Hepatocyte (in vitro differentiated cells): ENCODE measurements around the gene EDEM1. TPM values are rescaled to one million over a fixed set of nuclear protein-coding genes. Genes with fewer than 3 reads are reported as not detected.

Experiments used
- DNase-seq: peaks from one replicate; pipeline ENCODE4 v3.0.0-alpha.2; 2016; ENCODE audit warnings: low spot score
- H2AFZ ChIP-seq: fragments of 200-600 bp; sonication (generic); 2 replicates; pipeline ENCODE4 v1.6.0; 2016; ENCODE audit warnings: antibody characterized with exemption, mild to moderate bottlenecking
- H3K27ac ChIP-seq: fragments of 200-600 bp; sonication (generic); 2 replicates; pipeline ENCODE4 v1.5.1; 2016; ENCODE audit warnings: mild to moderate bottlenecking
- H3K27me3 ChIP-seq: fragments of 200-600 bp; sonication (generic); 2 replicates; pipeline ENCODE4 v1.6.1; 2016
- H3K36me3 ChIP-seq: fragments of 200-600 bp; sonication (generic); replicated peaks from 2 replicates; pipeline ENCODE4 v1.5.1; 2016; ENCODE audit warnings: low read depth; ENCODE audit not compliant: insufficient read depth
- H3K4me1 ChIP-seq: fragments of 200-600 bp; sonication (generic); 2 replicates; pipeline ENCODE4 v1.5.1; 2016; ENCODE audit warnings: mild to moderate bottlenecking, moderate library complexity; ENCODE audit not compliant: insufficient read depth
- H3K4me2 ChIP-seq: fragments of 200-600 bp; sonication (generic); 2 replicates; pipeline ENCODE4 v1.6.0; 2016
- H3K4me3 ChIP-seq: fragments of 200-600 bp; sonication (generic); 2 replicates; pipeline ENCODE4 v1.5.1; 2016; ENCODE audit warnings: mild to moderate bottlenecking
- H3K79me2 ChIP-seq: fragments of 200-600 bp; sonication (generic); 2 replicates; pipeline ENCODE4 v1.6.0; 2017; ENCODE audit warnings: mild to moderate bottlenecking
- H3K9me2 ChIP-seq: fragments of 200-600 bp; sonication (generic); replicated peaks from 2 replicates; pipeline ENCODE4 v1.6.0; 2017; ENCODE audit warnings: mild to moderate bottlenecking; ENCODE audit not compliant: insufficient read depth
- H3K9me3 ChIP-seq: fragments of 200-600 bp; sonication (generic); 2 replicates; pipeline ENCODE4 v1.5.1; 2016; ENCODE audit warnings: low read depth, mild to moderate bottlenecking
- H4K20me1 ChIP-seq: fragments of 200-600 bp; sonication (generic); 2 replicates; pipeline ENCODE4 v1.6.0; 2016; ENCODE audit warnings: mild to moderate bottlenecking; ENCODE audit not compliant: insufficient read depth, poor library complexity, severe bottlenecking
- CTCF ChIP-seq: fragments of 200-600 bp; sonication (generic); IDR thresholded peaks from 2 replicates; pipeline ENCODE4 v1.5.1; 2016; ENCODE audit warnings: antibody characterized with exemption, mild to moderate bottlenecking; ENCODE audit not compliant: poor library complexity
- EZH2 ChIP-seq: fragments of 200-600 bp; sonication (generic); IDR thresholded peaks from 2 replicates; pipeline ENCODE4 v1.6.1; 2016; ENCODE audit warnings: antibody characterized with exemption, mild to moderate bottlenecking, borderline replicate concordance
- EZH2phosphoT487 ChIP-seq: fragments of 200-600 bp; sonication (generic); IDR thresholded peaks from one replicate; pipeline ENCODE4 v1.6.1; 2018; ENCODE audit warnings: antibody characterized with exemption, mild to moderate bottlenecking, low read depth, moderate library complexity; ENCODE audit not compliant: unreplicated experiment, severe bottlenecking
- WGBS: methylation state at CpG from one replicate; pipeline ENCODE4 v1.1.6; 2016; ENCODE audit warnings: low lambda C conversion rate; ENCODE audit errors: missing lambda C conversion rate; 5-methylcytosine and 5-hydroxymethylcytosine counted together
- polyA plus RNA-seq: library from polyadenylated mRNA; unstranded; fragments of >200 nt; fragmentation: Nextera tagmentation; extraction: Ambion mirVana; gene quantifications from 2 replicates; pipeline ENCODE4 v1.2.1, GENCODE V29; 2016
- total RNA-seq: library from RNA; depleted of rRNA; stranded (reverse); fragments of >200 nt; gene quantifications from 2 replicates; pipeline ENCODE4 v1.2.3, GENCODE V29; 2014

EDEM1 gene
- total and polyA plus RNA-seq, 2 experiments from 2014 or later: 18.5 to 58.3 TPM

DNA sequence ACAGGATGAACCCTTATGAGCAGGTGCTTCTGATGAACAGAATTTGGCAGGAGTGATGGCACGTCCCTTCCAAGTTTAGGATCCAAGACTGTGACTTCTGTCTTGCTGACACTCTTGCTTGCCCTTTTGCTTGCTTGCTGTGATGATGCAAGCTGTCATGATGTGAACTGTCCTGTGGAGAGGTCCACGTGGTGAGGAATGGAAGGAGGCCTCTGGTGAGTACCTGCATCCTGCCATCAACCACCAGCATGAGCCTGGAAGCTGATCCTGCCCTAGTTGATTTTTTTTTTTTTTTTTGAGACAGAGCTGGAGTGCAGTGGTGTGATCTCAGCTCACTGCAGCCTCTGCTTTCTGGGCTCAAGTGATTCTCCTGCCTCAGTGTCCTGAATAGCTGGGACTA lies 45.5 kb downstream of the EDEM1 start:
- Histone ChIP-seq H3K4me1 (no peaks in the 10 kb centered on the region), H3K27ac (no peak overlapping the region), H4K20me1 (no peaks in the 10 kb centered on the region), H3K4me2 (no peak overlapping the region), H3K4me3 (no peak overlapping the region), H3K27me3 (no peaks in the 10 kb centered on the region), H2AFZ (no peak overlapping the region), H3K9me3 (no peaks in the 10 kb centered on the region), H3K36me3 (no peaks in the 10 kb centered on the region), H3K79me2 (no peaks in the 10 kb centered on the region), H3K9me2 (no peaks in the 10 kb centered on the region)
- WGBS: 82% methylated on average over 2 of the region's 2 CpGs
- no peak for DNase-seq
- TF ChIP-seq CTCF (no peak), EZH2phosphoT487 (no peak), EZH2 (no peak)

GRCh38 chr3:5235655-5236054 lies 48.1 kb downstream of the EDEM1 start:
- WGBS: 89% methylated on average over 7 of the region's 7 CpGs
- Histone ChIP-seq H3K9me2 (no peaks in the 10 kb centered on the region), H3K9me3 (no peaks in the 10 kb centered on the region), H4K20me1 (no peaks in the 10 kb centered on the region), H3K4me2 (no peak overlapping the region), H3K4me3 (no peak overlapping the region), H3K4me1 (no peaks in the 10 kb centered on the region), H3K79me2 (no peaks in the 10 kb centered on the region), H3K27ac (no peak overlapping the region), H3K27me3 (no peaks in the 10 kb centered on the region), H3K36me3 (no peaks in the 10 kb centered on the region), H2AFZ (no peak overlapping the region)
- TF ChIP-seq EZH2 (no peak), EZH2phosphoT487 (no peak), CTCF (no peak)
- DNase-seq: no peak

GRCh38 chr3:5238545-5238944 lies 51.0 kb downstream of the EDEM1 start:
- DNase-seq: no peak
- no peaks in the 10 kb centered on the region for H4K20me1 ChIP-seq
- TF ChIP-seq EZH2 (no peak), EZH2phosphoT487 (no peak), CTCF (no peak)
- 81% methylated on average over 5 of the region's 5 CpGs for WGBS
- H3K79me2 ChIP-seq: no peaks in the 10 kb centered on the region
- H3K27me3 ChIP-seq: no peaks in the 10 kb centered on the region
- H3K36me3 ChIP-seq: no peaks in the 10 kb centered on the region
- no peak overlapping the region for H3K4me2 ChIP-seq
- no peaks in the 10 kb centered on the region for H3K9me3 ChIP-seq
- H3K4me1 ChIP-seq: no peaks in the 10 kb centered on the region
- no peak overlapping the region for H3K4me3 ChIP-seq
- no peaks in the 10 kb centered on the region for H3K9me2 ChIP-seq
- H2AFZ ChIP-seq: no peak overlapping the region
- H3K27ac ChIP-seq: no peak overlapping the region

- Histone ChIP-seq H3K27me3 (no peaks in the 10 kb centered on the region), H3K36me3 (no peaks in the 10 kb centered on the region), H3K27ac (no peak overlapping the region), H3K9me2 (no peaks in the 10 kb centered on the region), H3K4me1 (no peaks in the 10 kb centered on the region), H3K4me3 (no peak overlapping the region), H3K79me2 (no peaks in the 10 kb centered on the region), H3K4me2 (no peak overlapping the region), H4K20me1 (no peaks in the 10 kb centered on the region), H2AFZ (no peak overlapping the region), H3K9me3 (no peaks in the 10 kb centered on the region)
- DNase-seq: no peak
- WGBS: 53% methylated on average over 4 of the region's 4 CpGs
- TF ChIP-seq CTCF (no peak), EZH2 (no peak), EZH2phosphoT487 (no peak)
These were observed 52.1 kb downstream of the EDEM1 start for GRCh38 chr3:5239602-5240001.
